HL-60 (cell line): ENCODE results near the gene SERTAD1.

Source experiments
- GABPA ChIP-seq: IDR thresholded peaks from 2 replicates; pipeline ENCODE4 v1.6.1; 2012; ENCODE audit warnings: low read depth
- POLR2AphosphoS5 ChIP-seq: IDR thresholded peaks from 2 replicates; pipeline ENCODE4 v1.6.1; 2012; ENCODE audit warnings: low read depth
- TF ChIP-seq, protein P1 (sequence below): IDR thresholded peaks from one replicate; pipeline ENCODE4 v1.5.1; 2011; ENCODE audit warnings: low read length, control low read depth, inconsistent platforms; ENCODE audit not compliant: insufficient read depth
- TF ChIP-seq, protein P2 (sequence below): IDR thresholded peaks from 2 replicates; pipeline ENCODE4 v1.6.1; 2012; ENCODE audit warnings: low read depth; ENCODE audit not compliant: insufficient replicate concordance

DNA sequence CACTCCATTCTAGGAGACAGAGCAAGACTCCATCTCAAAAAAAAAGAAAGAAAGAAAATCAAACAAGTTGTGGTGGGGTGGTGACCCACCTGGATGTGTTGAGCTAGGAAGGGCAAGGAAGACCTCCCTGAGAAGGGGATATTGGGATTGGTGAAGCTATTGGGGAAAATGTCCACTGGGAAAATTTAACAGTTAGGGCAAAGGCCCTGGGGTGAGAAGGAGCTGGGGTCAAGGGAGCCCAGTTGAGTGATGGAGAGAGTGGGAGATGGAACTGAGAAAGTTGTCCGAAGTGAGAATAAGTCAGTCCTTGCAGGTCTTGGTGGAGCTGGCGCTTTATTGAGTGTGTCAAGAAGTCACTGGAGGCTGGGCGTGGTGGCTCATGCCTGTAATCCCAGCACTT lies 12.5 kb upstream of the SERTAD1 start:
- TF ChIP-seq, protein P1, sequence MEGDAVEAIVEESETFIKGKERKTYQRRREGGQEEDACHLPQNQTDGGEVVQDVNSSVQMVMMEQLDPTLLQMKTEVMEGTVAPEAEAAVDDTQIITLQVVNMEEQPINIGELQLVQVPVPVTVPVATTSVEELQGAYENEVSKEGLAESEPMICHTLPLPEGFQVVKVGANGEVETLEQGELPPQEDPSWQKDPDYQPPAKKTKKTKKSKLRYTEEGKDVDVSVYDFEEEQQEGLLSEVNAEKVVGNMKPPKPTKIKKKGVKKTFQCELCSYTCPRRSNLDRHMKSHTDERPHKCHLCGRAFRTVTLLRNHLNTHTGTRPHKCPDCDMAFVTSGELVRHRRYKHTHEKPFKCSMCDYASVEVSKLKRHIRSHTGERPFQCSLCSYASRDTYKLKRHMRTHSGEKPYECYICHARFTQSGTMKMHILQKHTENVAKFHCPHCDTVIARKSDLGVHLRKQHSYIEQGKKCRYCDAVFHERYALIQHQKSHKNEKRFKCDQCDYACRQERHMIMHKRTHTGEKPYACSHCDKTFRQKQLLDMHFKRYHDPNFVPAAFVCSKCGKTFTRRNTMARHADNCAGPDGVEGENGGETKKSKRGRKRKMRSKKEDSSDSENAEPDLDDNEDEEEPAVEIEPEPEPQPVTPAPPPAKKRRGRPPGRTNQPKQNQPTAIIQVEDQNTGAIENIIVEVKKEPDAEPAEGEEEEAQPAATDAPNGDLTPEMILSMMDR, result no peak
- TF ChIP-seq, protein P2, sequence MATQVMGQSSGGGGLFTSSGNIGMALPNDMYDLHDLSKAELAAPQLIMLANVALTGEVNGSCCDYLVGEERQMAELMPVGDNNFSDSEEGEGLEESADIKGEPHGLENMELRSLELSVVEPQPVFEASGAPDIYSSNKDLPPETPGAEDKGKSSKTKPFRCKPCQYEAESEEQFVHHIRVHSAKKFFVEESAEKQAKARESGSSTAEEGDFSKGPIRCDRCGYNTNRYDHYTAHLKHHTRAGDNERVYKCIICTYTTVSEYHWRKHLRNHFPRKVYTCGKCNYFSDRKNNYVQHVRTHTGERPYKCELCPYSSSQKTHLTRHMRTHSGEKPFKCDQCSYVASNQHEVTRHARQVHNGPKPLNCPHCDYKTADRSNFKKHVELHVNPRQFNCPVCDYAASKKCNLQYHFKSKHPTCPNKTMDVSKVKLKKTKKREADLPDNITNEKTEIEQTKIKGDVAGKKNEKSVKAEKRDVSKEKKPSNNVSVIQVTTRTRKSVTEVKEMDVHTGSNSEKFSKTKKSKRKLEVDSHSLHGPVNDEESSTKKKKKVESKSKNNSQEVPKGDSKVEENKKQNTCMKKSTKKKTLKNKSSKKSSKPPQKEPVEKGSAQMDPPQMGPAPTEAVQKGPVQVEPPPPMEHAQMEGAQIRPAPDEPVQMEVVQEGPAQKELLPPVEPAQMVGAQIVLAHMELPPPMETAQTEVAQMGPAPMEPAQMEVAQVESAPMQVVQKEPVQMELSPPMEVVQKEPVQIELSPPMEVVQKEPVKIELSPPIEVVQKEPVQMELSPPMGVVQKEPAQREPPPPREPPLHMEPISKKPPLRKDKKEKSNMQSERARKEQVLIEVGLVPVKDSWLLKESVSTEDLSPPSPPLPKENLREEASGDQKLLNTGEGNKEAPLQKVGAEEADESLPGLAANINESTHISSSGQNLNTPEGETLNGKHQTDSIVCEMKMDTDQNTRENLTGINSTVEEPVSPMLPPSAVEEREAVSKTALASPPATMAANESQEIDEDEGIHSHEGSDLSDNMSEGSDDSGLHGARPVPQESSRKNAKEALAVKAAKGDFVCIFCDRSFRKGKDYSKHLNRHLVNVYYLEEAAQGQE, result no peak
- TF ChIP-seq POLR2AphosphoS5 (no peak), GABPA (no peak)
